Measurements from ENCODE around the gene DCTN3. TPM values are rescaled to one million over a fixed set of nuclear protein-coding genes. Genes with fewer than 3 reads are reported as not detected.

DCTN3 gene
- total and polyA plus RNA-seq, 9 of the 15 experiments (the other 6 are each of a cell fraction or from before 2014, with no cell fraction given): 11.0 to 51.0 (median 41.9) TPM

DNA sequence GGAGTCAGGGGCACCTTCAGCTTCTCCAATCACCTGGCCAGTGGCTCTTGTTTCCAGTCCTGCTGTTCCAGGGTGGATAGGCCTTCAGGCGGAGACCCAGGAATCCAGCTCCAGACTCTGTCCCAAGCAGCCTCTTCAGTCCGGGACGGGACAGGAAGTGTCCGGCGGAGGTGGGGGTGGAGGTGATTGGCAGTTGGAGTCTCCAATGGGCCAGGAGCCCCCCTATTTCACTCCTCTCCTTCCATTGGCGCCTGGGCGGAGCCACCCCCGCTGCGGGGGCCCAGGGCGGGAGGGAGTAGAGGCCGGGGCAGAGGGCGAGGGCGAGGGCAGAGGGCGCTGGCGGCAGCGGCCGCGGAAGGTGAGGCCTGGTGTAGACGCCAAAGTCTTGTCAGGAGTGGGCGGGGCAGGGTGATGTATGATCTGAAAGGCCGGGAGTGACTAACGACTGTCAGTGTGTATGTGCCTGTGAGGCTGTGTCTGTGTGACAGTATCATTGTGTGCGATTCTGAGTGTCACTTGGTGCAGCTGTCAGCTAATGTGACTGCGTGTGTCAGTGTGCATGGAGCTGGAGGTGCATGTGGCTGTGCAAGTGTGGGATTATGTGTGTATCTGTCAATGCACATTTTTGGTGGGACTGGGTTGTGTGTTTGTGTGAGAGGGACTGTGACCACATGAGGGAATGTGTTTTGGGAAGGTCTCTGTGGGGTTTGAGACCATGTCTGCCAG is 31.7 kb upstream of the DCTN3 start, which contains the start of gene IL11RA (continued):
- TF ChIP-seq NR1H2 (CRISPR knock-in tag; IDR thresholded peaks at IDR 0.05) (no peak), TSC22D4 (tag; IDR thresholded peaks at IDR 0.05) (no peak), U2AF1 (optimal IDR thresholded peaks at IDR 0.05; ENCODE audit: low read depth, low read length) (no peak), ZBED1 (IDR thresholded peaks at IDR 0.05) (no peak), ZZZ3 (IDR thresholded peaks at IDR 0.05) (no peak), ZSCAN29 (IDR thresholded peaks at IDR 0.05) (peak; percentile 65; the same call in 1 of the 2 replicates), ZNF699 (CRISPR knock-in tag; IDR thresholded peaks at IDR 0.05; ENCODE audit: insufficient replicate concordance) (no peak), GATA2 (CRISPR knock-in tag; IDR thresholded peaks at IDR 0.05) (no peak), NR2C1 (IDR thresholded peaks at IDR 0.05) (peak; percentile 71), NR2C1 (tag; IDR thresholded peaks at IDR 0.05) (peak; percentile 48; the same call in 1 of the 2 replicates), RBM17 (IDR thresholded peaks at IDR 0.05; ENCODE audit: borderline replicate concordance, low read depth, low read length) (no peak), RBM34 (IDR thresholded peaks at IDR 0.05; ENCODE audit: borderline replicate concordance, insufficient read depth, low read length) (no peak), NBN (IDR thresholded peaks at IDR 0.05; ENCODE audit: low read depth) (no peak)
- TF ChIP-seq, protein P1, sequence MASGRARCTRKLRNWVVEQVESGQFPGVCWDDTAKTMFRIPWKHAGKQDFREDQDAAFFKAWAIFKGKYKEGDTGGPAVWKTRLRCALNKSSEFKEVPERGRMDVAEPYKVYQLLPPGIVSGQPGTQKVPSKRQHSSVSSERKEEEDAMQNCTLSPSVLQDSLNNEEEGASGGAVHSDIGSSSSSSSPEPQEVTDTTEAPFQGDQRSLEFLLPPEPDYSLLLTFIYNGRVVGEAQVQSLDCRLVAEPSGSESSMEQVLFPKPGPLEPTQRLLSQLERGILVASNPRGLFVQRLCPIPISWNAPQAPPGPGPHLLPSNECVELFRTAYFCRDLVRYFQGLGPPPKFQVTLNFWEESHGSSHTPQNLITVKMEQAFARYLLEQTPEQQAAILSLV (tag; IDR thresholded peaks at IDR 0.05): no peak
- TF ChIP-seq, protein P2, sequence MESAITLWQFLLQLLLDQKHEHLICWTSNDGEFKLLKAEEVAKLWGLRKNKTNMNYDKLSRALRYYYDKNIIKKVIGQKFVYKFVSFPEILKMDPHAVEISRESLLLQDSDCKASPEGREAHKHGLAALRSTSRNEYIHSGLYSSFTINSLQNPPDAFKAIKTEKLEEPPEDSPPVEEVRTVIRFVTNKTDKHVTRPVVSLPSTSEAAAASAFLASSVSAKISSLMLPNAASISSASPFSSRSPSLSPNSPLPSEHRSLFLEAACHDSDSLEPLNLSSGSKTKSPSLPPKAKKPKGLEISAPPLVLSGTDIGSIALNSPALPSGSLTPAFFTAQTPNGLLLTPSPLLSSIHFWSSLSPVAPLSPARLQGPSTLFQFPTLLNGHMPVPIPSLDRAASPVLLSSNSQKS (CRISPR knock-in tag; IDR thresholded peaks at IDR 0.05): no peak
- TF ChIP-seq, protein P3, sequence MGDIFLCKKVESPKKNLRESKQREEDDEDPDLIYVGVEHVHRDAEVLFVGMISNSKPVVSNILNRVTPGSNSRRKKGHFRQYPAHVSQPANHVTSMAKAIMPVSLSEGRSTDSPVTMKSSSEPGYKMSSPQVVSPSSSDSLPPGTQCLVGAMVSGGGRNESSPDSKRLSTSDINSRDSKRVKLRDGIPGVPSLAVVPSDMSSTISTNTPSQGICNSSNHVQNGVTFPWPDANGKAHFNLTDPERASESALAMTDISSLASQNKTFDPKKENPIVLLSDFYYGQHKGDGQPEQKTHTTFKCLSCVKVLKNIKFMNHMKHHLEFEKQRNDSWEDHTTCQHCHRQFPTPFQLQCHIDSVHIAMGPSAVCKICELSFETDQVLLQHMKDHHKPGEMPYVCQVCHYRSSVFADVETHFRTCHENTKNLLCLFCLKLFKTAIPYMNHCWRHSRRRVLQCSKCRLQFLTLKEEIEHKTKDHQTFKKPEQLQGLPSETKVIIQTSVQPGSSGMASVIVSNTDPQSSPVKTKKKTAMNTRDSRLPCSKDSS (IDR thresholded peaks at IDR 0.05; ENCODE audit: low read depth, partially characterized antibody): no peak
- TF ChIP-seq, protein P4, sequence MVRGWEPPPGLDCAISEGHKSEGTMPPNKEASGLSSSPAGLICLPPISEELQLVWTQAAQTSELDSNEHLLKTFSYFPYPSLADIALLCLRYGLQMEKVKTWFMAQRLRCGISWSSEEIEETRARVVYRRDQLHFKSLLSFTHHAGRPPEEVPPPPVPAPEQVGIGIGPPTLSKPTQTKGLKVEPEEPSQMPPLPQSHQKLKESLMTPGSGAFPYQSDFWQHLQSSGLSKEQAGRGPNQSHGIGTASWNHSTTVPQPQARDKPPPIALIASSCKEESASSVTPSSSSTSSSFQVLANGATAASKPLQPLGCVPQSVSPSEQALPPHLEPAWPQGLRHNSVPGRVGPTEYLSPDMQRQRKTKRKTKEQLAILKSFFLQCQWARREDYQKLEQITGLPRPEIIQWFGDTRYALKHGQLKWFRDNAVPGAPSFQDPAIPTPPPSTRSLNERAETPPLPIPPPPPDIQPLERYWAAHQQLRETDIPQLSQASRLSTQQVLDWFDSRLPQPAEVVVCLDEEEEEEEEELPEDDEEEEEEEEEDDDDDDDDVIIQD (CRISPR knock-in tag; IDR thresholded peaks at IDR 0.05): no peak
- TF ChIP-seq, protein P5, sequence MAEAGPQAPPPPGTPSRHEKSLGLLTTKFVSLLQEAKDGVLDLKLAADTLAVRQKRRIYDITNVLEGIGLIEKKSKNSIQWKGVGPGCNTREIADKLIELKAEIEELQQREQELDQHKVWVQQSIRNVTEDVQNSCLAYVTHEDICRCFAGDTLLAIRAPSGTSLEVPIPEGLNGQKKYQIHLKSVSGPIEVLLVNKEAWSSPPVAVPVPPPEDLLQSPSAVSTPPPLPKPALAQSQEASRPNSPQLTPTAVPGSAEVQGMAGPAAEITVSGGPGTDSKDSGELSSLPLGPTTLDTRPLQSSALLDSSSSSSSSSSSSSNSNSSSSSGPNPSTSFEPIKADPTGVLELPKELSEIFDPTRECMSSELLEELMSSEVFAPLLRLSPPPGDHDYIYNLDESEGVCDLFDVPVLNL (CRISPR knock-in tag; IDR thresholded peaks at IDR 0.05; ENCODE audit: low read depth): peak; percentile 62; the same call in 1 of the 2 replicates
- TF ChIP-seq, protein P6, sequence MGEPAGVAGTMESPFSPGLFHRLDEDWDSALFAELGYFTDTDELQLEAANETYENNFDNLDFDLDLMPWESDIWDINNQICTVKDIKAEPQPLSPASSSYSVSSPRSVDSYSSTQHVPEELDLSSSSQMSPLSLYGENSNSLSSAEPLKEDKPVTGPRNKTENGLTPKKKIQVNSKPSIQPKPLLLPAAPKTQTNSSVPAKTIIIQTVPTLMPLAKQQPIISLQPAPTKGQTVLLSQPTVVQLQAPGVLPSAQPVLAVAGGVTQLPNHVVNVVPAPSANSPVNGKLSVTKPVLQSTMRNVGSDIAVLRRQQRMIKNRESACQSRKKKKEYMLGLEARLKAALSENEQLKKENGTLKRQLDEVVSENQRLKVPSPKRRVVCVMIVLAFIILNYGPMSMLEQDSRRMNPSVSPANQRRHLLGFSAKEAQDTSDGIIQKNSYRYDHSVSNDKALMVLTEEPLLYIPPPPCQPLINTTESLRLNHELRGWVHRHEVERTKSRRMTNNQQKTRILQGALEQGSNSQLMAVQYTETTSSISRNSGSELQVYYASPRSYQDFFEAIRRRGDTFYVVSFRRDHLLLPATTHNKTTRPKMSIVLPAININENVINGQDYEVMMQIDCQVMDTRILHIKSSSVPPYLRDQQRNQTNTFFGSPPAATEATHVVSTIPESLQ (CRISPR knock-in tag; IDR thresholded peaks at IDR 0.05): no peak

Measured in K562 (cell line).